AG04450 (cell line): ENCODE results near the gene OR5H15. TPM values are rescaled to one million over a fixed set of nuclear protein-coding genes. Genes with fewer than 3 reads are reported as not detected.
"Not testable (repeated sequence)": the region's sequence is repeated elsewhere in the genome, so short reads cannot be mapped to it uniquely, and the experiment has no call there.

Experiments used
- CTCF ChIA-PET: fragments of 300-600, 350-600 bp; formaldehyde crosslinking; extraction: SDS; loops from one replicate; lab custom pipeline; 2022; ENCODE audit warnings: antibody characterized with exemption, inconsistent platforms; lab: Charles Lee
- POLR2A ChIA-PET: fragments of 350-600 bp; formaldehyde crosslinking; extraction: SDS; loops from one replicate; lab custom pipeline; 2021; ENCODE audit warnings: antibody characterized with exemption, inconsistent platforms; lab: Yijun Ruan, JAX
- DNase-seq: peaks from one replicate; pipeline ENCODE4 v3.0.0-alpha.2; 2011; ENCODE audit warnings: low read depth, low spot score
- H3K27ac ChIP-seq: one replicate; pipeline ENCODE4 v1.5.1; 2012; ENCODE audit warnings: low read depth, low read length, control low read depth
- H3K27me3 ChIP-seq: one replicate; pipeline ENCODE4 v1.6.0; 2012; ENCODE audit warnings: low read length; ENCODE audit not compliant: control insufficient read depth, insufficient read depth
- H3K4me3 ChIP-seq: 2 replicates; pipeline ENCODE4 v1.5.1; 2011; ENCODE audit warnings: mild to moderate bottlenecking, low read depth, low read length, control low read depth
- H3K9me3 ChIP-seq: 2 replicates; pipeline ENCODE4 v1.5.1; 2012; ENCODE audit warnings: low read length; ENCODE audit not compliant: control insufficient read depth, insufficient read depth
- CTCF ChIP-seq: IDR thresholded peaks from 2 replicates; pipeline ENCODE4 v1.5.1; 2011; ENCODE audit warnings: low read depth, low read length, control low read depth, inconsistent platforms
- polyA plus RNA-seq: library from polyadenylated mRNA; depleted of rRNA; stranded (reverse); fragments of >200 nt; gene quantifications from 2 replicates; pipeline ENCODE4 v1.2.3, GENCODE V29; 2011

Gene OR5H15
- polyA plus RNA-seq, 1 experiment, result not detected

GRCh38 chr3:98180319-98180890 is 13.9 kb downstream of the OR5H15 start:
- Histone ChIP-seq H3K27me3 (no peaks in the 10 kb centered on the region), H3K27ac (no peak overlapping the region), H3K9me3 (no peaks in the 10 kb centered on the region), H3K4me3 (no peak overlapping the region)
- no peak for DNase-seq
- POLR2A ChIA-PET, result no interaction called here
- TF ChIP-seq CTCF, result no peak
- CTCF ChIA-PET, result no interaction called here

- no peaks in the 10 kb centered on the region for H3K9me3 ChIP-seq
- ChIA-PET POLR2A (no interaction called here), CTCF (no interaction called here)
- H3K4me3 ChIP-seq, result no peak overlapping the region
- H3K27me3 ChIP-seq, result no peaks in the 10 kb centered on the region
- no peak for TF ChIP-seq CTCF
- DNase-seq, result no peak
- no peak overlapping the region for H3K27ac ChIP-seq
Observed at GRCh38 chr3:98182196-98182595, 15.7 kb downstream of the OR5H15 start.

GRCh38 chr3:98185180-98185579 is 18.7 kb downstream of the OR5H15 start:
- ChIA-PET POLR2A (no interaction called here), CTCF (no interaction called here)
- no peak for TF ChIP-seq CTCF
- no peaks in the 10 kb centered on the region for H3K9me3 ChIP-seq
- H3K27ac ChIP-seq, result no peak overlapping the region
- H3K27me3 ChIP-seq, result no peaks in the 10 kb centered on the region
- no peak overlapping the region for H3K4me3 ChIP-seq
- no peak for DNase-seq

GRCh38 chr3:98188545-98188944 is 22.0 kb downstream of the OR5H15 start:
- no peak overlapping the region for H3K4me3 ChIP-seq
- H3K27me3 ChIP-seq, result no peaks in the 10 kb centered on the region
- DNase-seq, result no peak
- POLR2A ChIA-PET, result no interaction called here
- no peaks in the 10 kb centered on the region for H3K9me3 ChIP-seq
- peak; percentile 28; the same call in 1 of the 2 replicates for TF ChIP-seq CTCF
- H3K27ac ChIP-seq, result no peak overlapping the region
- CTCF ChIA-PET, result no interaction called here

- DNase-seq, H3K9me3 ChIP-seq, POLR2A ChIA-PET, CTCF ChIA-PET, H3K27me3 ChIP-seq, H3K4me3 ChIP-seq, H3K27ac ChIP-seq: not testable (repeated sequence)
Observed at GRCh38 chr3:98190911-98191310, 24.4 kb downstream of the OR5H15 start.

- H3K4me3 ChIP-seq, CTCF ChIA-PET, POLR2A ChIA-PET, DNase-seq, H3K9me3 ChIP-seq, H3K27ac ChIP-seq, H3K27me3 ChIP-seq: not testable (repeated sequence)
Observed at GRCh38 chr3:98196293-98196692, 29.8 kb downstream of the OR5H15 start.
